Psoas muscle (tissue), 8 donors: Measurements from ENCODE around the gene ZFP69. TPM values are rescaled to one million over a fixed set of nuclear protein-coding genes. Genes with fewer than 3 reads are reported as not detected.

Experiments
- ATAC-seq, 4 donors: fragments of 200-7000 bp; cut with Tn5 transposase; one replicate each; pipeline ENCODE4 v1.9.1; 2020; ENCODE audit warnings: moderate library complexity in 3 of 4, mild to moderate bottlenecking in 2 of 4
- DNase-seq, 2 donors: peaks; one replicate each; pipeline ENCODE4 v3.0.0-alpha.2; 2020
- H3K27ac ChIP-seq: fragments of 200-600 bp; one replicate; pipeline ENCODE4 v1.8.0; 2022
- H3K27me3 ChIP-seq, 3 donors: fragments of 200-600 bp in 1 of 3; one replicate each; pipeline versions ENCODE4 v1.6.1 to v1.8.0; 2013 to 2022; ENCODE audit warnings: low read length in 2 of 3, mild to moderate bottlenecking in 2 of 3, moderate library complexity in 1 of 3; ENCODE audit not compliant: insufficient read depth in 3 of 3
- H3K36me3 ChIP-seq, 2 donors: fragments of 200-600 bp in 1 of 2; one replicate each; pipeline versions ENCODE4 v1.6.1 to v1.8.0; 2013 to 2022; ENCODE audit warnings: low read depth in 1 of 2, mild to moderate bottlenecking in 1 of 2, moderate library complexity in 1 of 2; ENCODE audit not compliant: insufficient read depth in 1 of 2
- H3K4me1 ChIP-seq: fragments of 200-600 bp; one replicate; pipeline ENCODE4 v1.8.0; 2022
- H3K4me3 ChIP-seq: fragments of 200-600 bp; one replicate; pipeline ENCODE4 v1.8.0; 2022; ENCODE audit warnings: mild to moderate bottlenecking
- H3K9me3 ChIP-seq: fragments of 200-600 bp; one replicate; pipeline ENCODE4 v1.8.0; 2022
- WGBS, 3 donors: extraction: QIAGEN DNeasy Blood & Tissue Kit; methylation state at CpG; one replicate each; pipeline versions ENCODE4 v1.1.6 to v1.1.7; 2013; 5-methylcytosine and 5-hydroxymethylcytosine counted together
- intact Hi-C, 2 donors: fragments of 100-400 bp; cut with DNase I; formaldehyde crosslinking; loops; one replicate each; pipeline versions ENCODE4 v1.11.0 to v1.14.2; 2022
- long read RNA-seq, 2 donors: library from polyadenylated mRNA; unstranded; transcript quantifications; one replicate each; pipeline ENCODE4 v2.0.0, GENCODE V29; 2021
- polyA plus RNA-seq, 3 donors: library from polyadenylated mRNA; stranded (reverse); fragments of 200-250 nt; gene quantifications; one replicate each; pipeline ENCODE4 v1.2.3, GENCODE V29; 2013
- total RNA-seq, 4 donors: library from RNA; stranded (reverse); fragmentation: NEBNext Ultra II Directional in 2 of 4; extraction: Animal tissue kit (Norgen Biotek cat#: 25700) in 2 of 4; gene quantifications; one replicate each; pipeline versions ENCODE4 v1.2.1 to v1.2.4, GENCODE V29; 2021 to 2023
- TF ChIP-seq, protein P1 (sequence below): fragments of 200-600 bp; IDR thresholded peaks from one replicate; pipeline ENCODE4 v1.8.0; 2022; ENCODE audit warnings: antibody characterized with exemption
- donor health status: healthy with polysubstance abuse.
- donor health status: DM: no; HTN: no; CAD: no; lungs with moderate emphysema.
- donor health status: Bipolar disorder and iron deficiency.
- donor health status: healthy.
- donor health status: DM: yes; HTN: yes; CAD: no.
- donor health status: DM: no; HTN: no; CAD: no.
- donor health status: DM: no; HTN: no; CAD: no.
- donor health status: DM: yes; HTN: yes; CAD: no.

The ZFP69 gene
- total RNA-seq (under 1 TPM; 0.18 to 0.54 (median 0.46) TPM), polyA plus RNA-seq (under 1 TPM; 0.16 to 0.51 (median 0.25) TPM)
- long read RNA-seq, donor 1 = 0 reads
- long read RNA-seq, donor 2, partial matches to known transcripts = 0 of 1 reads
- long read RNA-seq, donor 2, other reads (novel, unspliced or antisense) = 1 of 1 reads

- 0% methylated on average over 47 to 65 of the region's 65 CpGs for WGBS, 3 donors
- intact Hi-C loops = no loop called here
- Histone ChIP-seq H3K4me3 (peak within 1 kb of the TSS; percentile 78), H3K9me3 (peaks cover 20% of the 10 kb centered on the region), H3K4me1 (peaks cover 5% of the 10 kb centered on the region), H3K36me3 (no peaks in the 10 kb centered on the region), H3K27ac (peak within 1 kb of the TSS; percentile 30), H3K27me3 (peaks cover 0 to 35% (median 0%) of the 10 kb centered on the region in 3 donors)
- TF ChIP-seq, protein P1, sequence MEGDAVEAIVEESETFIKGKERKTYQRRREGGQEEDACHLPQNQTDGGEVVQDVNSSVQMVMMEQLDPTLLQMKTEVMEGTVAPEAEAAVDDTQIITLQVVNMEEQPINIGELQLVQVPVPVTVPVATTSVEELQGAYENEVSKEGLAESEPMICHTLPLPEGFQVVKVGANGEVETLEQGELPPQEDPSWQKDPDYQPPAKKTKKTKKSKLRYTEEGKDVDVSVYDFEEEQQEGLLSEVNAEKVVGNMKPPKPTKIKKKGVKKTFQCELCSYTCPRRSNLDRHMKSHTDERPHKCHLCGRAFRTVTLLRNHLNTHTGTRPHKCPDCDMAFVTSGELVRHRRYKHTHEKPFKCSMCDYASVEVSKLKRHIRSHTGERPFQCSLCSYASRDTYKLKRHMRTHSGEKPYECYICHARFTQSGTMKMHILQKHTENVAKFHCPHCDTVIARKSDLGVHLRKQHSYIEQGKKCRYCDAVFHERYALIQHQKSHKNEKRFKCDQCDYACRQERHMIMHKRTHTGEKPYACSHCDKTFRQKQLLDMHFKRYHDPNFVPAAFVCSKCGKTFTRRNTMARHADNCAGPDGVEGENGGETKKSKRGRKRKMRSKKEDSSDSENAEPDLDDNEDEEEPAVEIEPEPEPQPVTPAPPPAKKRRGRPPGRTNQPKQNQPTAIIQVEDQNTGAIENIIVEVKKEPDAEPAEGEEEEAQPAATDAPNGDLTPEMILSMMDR = no peak
- peak; percentile 37 to 81 (median 68) for ATAC-seq
- peak; percentile 77 to 82 for DNase-seq
These were observed at the start of gene ZFP69 for GRCh38 chr1:40476924-40477677. TSS of gene ZFP69 (plus strand) at chr1:40477290. CDS start at chr1:40479362, 2,072 bp downstream.

DNA sequence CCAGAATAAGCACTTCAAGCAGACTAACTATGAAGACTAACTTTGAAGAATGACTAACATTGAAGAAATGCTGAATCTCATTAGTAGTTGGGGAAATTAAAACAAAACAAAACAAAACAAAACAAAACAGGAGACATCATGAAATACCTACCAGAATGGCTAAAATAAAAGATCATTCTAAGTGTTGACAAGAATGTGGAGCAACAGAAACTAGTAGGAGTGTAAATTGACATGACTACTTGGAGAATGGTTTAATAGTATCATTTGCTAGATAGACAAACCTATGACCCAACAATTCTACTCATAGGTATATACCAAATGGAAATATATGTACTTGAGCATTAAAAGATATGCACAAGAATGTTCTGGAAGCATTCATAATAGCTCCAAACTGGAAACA, 45.7 kb upstream of the ZFP69 start:
- intact Hi-C loops = no loop called here
- no peak overlapping the region for H3K4me3 ChIP-seq
- ATAC-seq (no peak), DNase-seq (no peak)
- H3K27ac ChIP-seq = no peak overlapping the region
- H3K27me3 ChIP-seq = no peaks in the 10 kb centered on the region
- peaks cover 5% of the 10 kb centered on the region for H3K9me3 ChIP-seq
- no peaks in the 10 kb centered on the region for H3K36me3 ChIP-seq
- TF ChIP-seq, protein P1 = no peak
- H3K4me1 ChIP-seq = no peaks in the 10 kb centered on the region

DNA sequence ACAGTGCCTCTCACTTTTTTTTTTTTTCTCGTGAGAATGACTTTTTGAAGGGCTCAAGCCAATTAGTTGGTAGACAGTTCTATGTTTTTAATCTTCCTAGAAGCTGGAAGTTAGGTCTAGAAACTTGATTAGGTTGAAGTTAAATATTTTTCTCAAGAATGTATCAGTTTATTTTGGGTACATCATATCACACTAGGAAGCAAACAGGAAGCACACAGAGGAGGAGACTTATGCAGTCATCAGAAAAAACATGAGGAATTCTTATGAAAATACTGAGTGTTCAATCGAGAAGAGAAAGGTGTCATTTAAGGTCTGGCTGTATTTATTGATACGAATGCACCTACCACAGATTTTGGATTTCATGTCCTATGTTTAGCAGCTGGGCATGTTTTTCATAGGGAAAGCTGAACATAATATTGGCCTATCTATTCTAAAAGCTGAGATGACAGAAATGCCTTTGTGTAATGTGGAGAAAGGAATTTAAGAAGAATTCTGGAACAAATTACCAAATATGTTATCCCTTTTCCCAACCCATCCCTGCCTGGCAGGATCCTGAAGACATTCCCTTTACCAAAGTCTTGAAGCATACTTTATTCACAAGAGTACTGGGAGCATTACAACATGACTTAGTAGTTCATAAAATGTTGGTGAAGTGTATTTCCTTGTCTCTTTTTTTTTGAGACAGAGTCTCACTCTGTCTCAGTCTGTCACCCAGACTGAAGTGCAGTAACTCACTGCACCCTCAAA, 44.3 kb upstream of the ZFP69 start:
- Histone ChIP-seq H3K4me1 (no peaks in the 10 kb centered on the region), H3K27me3 (no peaks in the 10 kb centered on the region), H3K4me3 (no peak overlapping the region), H3K36me3 (no peaks in the 10 kb centered on the region), H3K27ac (no peak overlapping the region), H3K9me3 (peaks cover 5% of the 10 kb centered on the region)
- intact Hi-C loops = no loop called here
- no peak for ATAC-seq
- 29 to 39% (median 37%) methylated on average over 3 of the region's 3 CpGs for WGBS, 3 donors
- TF ChIP-seq, protein P1 = no peak
- DNase-seq = no peak

DNA sequence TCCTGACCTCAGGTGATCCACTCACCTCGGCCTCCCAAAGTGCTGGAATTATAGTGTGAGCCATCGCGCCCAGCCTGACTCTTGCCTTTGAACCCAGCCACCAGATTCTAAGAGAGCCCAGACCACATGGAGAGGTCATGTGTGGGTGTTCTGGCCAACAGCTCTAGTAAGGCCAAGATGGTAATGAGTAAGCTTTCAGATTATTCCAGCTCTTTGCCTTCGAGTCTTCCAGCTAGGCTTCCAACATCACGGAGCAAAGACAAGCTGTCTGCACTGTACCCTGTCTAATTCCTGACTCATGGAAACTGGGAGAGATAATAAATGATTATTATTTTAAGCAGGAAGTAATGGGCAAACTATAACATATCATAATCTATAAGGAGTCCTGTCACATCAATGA, 41.6 kb upstream of the ZFP69 start:
- TF ChIP-seq, protein P1 = no peak
- no peak for ATAC-seq
- no peak for DNase-seq
- WGBS, 3 donors = 79 to 88% (median 80%) methylated on average over 5 of the region's 5 CpGs
- intact Hi-C loops = no loop called here
- H3K27ac ChIP-seq = no peak overlapping the region
- H3K36me3 ChIP-seq = no peaks in the 10 kb centered on the region
- H3K9me3 ChIP-seq = peaks cover 5% of the 10 kb centered on the region
- H3K4me1 ChIP-seq = no peaks in the 10 kb centered on the region
- H3K27me3 ChIP-seq = no peaks in the 10 kb centered on the region
- H3K4me3 ChIP-seq = no peak overlapping the region
